ENCODE data around the gene SPRED2. TPM values are rescaled to one million over a fixed set of nuclear protein-coding genes. Genes with fewer than 3 reads are reported as not detected.
A peak's percentile ranks its signal among the peaks of the same experiment; 100 is the strongest.

SPRED2 gene
- total RNA-seq, 4 donors from 2014 or later: 8.1 to 15.1 (median 9.1) TPM

DNA sequence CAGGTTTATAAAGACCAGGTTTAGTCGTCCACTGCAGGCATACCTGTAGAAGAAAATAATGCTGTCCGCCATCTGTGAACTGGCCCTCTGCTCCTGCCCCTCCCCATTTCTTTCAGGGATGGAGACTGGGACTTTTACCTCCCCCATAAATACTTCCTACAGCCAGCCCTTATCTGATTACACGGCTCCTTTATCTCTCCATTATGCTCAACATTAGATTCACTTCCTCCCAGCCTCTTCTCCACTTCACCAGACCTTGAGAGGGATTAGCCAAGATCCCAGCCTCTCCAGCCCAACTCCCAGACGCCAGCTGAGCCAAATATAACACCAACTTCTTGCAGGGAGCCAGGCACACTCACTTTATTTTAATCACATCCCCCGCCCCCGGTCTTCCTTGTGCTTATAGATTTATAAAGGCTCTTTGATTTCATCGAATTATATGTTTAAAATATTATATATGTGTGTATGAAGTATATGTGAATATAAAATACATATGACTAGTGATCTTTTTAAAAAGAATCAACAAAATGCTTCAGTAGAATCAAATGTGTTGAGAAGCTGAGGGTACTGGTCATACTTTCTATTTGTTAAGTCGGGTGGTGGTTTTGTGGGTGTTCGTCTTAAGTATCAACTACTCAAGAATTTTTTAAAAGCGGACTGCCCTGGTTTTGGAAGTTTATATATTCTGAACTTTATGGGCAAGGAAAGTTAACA lies 81.0 kb downstream of the SPRED2 start:
- Histone ChIP-seq H3K9me3 (no peaks in the 10 kb centered on the region), H3K4me1 (peaks cover 7 to 36% (median 11%) of the 10 kb centered on the region in 3 donors), H3K4me3 (no peak overlapping the region), H3K36me3 (no peaks in the 10 kb centered on the region), H3K27ac (no peak overlapping the region), H3K27me3 (no peaks in the 10 kb centered on the region)
- DNase-seq: no peak
- WGBS, 2 donors: 82 to 85% methylated on average over 10 of the region's 10 CpGs
- intact Hi-C loops (cut with DNase I): no loop called here
- no peak for TF ChIP-seq POLR2A (IDR thresholded peaks at IDR 0.05)
- TF ChIP-seq, protein P1, sequence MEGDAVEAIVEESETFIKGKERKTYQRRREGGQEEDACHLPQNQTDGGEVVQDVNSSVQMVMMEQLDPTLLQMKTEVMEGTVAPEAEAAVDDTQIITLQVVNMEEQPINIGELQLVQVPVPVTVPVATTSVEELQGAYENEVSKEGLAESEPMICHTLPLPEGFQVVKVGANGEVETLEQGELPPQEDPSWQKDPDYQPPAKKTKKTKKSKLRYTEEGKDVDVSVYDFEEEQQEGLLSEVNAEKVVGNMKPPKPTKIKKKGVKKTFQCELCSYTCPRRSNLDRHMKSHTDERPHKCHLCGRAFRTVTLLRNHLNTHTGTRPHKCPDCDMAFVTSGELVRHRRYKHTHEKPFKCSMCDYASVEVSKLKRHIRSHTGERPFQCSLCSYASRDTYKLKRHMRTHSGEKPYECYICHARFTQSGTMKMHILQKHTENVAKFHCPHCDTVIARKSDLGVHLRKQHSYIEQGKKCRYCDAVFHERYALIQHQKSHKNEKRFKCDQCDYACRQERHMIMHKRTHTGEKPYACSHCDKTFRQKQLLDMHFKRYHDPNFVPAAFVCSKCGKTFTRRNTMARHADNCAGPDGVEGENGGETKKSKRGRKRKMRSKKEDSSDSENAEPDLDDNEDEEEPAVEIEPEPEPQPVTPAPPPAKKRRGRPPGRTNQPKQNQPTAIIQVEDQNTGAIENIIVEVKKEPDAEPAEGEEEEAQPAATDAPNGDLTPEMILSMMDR (IDR thresholded peaks at IDR 0.05): no peak

DNA sequence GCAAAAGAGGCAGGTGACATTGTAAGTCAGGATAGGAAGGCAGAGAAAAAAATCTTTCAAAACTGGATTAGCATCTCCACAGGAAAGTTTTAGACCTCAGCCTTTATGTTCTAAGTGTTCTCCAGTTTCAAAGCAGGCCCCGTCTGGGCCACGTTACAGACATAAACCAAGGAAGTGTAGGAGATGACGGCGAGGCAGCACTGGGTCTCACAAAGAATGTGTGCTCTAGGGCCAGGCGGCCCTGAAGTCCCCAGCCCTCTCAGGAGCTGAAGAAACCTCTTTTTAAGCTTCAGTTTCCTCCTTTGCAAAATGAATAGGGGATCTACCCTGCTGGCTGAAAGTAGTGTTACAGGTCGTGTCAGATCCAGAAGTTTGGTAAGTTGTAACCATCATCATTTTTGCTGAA lies 81.7 kb downstream of the SPRED2 start:
- no peak overlapping the region for H3K4me3 ChIP-seq
- intact Hi-C loops (cut with DNase I): no loop called here
- 62 to 64% methylated on average over 6 of the region's 6 CpGs for WGBS, 2 donors
- peaks cover 7 to 43% (median 11%) of the 10 kb centered on the region in 3 donors for H3K4me1 ChIP-seq
- DNase-seq: no peak
- H3K27ac ChIP-seq: no peak overlapping the region
- H3K9me3 ChIP-seq: no peaks in the 10 kb centered on the region
- H3K27me3 ChIP-seq: no peaks in the 10 kb centered on the region
- TF ChIP-seq POLR2A (IDR thresholded peaks at IDR 0.05): no peak
- TF ChIP-seq, protein P1 (IDR thresholded peaks at IDR 0.05): peak in 4 of 6 experiments; percentile 19 to 46 (median 26)
- H3K36me3 ChIP-seq: no peaks in the 10 kb centered on the region

DNA sequence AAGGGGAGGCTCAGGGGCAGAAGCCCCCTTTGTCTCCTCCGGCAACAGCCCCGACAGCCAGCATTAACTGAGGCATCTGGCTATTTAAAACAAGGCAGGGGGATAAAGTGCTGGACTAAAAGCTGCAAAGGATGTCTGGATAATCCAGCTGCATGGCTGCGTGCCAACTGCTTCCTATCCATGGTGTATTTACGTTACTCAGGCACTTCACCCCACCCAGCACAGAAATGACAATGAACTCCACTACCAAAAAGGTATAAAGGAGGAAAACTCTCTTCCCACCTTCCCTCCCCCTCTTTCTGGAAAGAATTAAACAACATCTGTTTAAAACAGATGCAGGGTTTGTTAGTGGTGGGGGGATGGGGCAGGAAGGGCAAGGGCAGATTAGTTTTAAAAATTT lies 82.5 kb downstream of the SPRED2 start:
- Histone ChIP-seq H3K4me3 (no peak overlapping the region), H3K36me3 (no peaks in the 10 kb centered on the region), H3K4me1 (peaks cover 7 to 46% (median 11%) of the 10 kb centered on the region in 3 donors), H3K27ac (peak overlapping the region in 1 of 4 donors; percentile 34), H3K9me3 (no peaks in the 10 kb centered on the region), H3K27me3 (no peaks in the 10 kb centered on the region)
- DNase-seq: no peak
- WGBS, 2 donors: 23% methylated on average over 4 of the region's 4 CpGs
- TF ChIP-seq POLR2A (IDR thresholded peaks at IDR 0.05): no peak
- TF ChIP-seq, protein P1 (IDR thresholded peaks at IDR 0.05): no peak
- intact Hi-C loops (cut with DNase I): no loop called here

DNA sequence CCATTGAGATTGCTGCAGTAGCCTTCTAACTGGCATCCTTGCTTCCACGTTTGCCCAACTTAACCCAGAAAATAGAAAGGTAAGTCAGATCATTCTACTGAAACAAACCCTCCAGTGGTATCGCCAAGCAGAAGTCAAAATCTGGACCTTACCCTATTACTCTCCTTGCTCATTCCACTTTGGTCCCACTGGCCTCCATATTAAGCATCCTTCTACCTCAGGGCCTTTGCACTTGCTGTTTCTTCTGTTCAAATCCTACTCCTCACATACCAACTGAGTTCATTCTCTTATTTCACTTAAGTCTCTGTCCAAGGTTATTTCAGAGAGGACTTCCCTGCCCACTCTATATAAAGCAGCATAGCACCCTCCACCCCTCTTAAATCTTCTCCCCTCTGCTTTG lies 84.5 kb downstream of the SPRED2 start:
- Histone ChIP-seq H3K27me3 (no peaks in the 10 kb centered on the region), H3K27ac (no peak overlapping the region), H3K4me3 (no peak overlapping the region), H3K4me1 (peaks cover 7 to 38% (median 11%) of the 10 kb centered on the region in 3 donors), H3K36me3 (no peaks in the 10 kb centered on the region), H3K9me3 (no peaks in the 10 kb centered on the region)
- intact Hi-C loops (cut with DNase I): no loop called here
- TF ChIP-seq POLR2A (IDR thresholded peaks at IDR 0.05): no peak
- TF ChIP-seq, protein P1 (IDR thresholded peaks at IDR 0.05): no peak
- DNase-seq: no peak
- WGBS, 2 donors: 88 to 100% methylated on average over 2 of the region's 2 CpGs

DNA sequence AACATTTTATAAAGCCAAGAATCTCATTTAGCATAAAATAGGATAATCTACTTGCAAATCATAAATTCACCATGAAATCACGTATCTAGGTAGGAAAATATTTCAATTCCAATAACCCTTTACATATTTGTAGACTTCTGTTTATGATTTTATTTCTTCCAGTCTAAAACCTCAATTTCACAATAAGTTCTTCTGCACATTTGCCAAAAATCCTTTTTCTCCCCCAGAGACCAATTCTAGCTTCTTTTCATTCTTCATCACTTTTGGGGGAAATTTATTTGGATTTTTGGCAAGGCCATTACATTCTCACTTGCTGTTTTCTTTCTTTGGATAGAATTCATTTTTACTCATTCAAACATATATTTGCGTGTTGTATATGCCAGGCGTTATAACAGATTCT lies 86.8 kb downstream of the SPRED2 start:
- 87 to 88% methylated on average over 3 of the region's 3 CpGs for WGBS, 2 donors
- H3K36me3 ChIP-seq: no peaks in the 10 kb centered on the region
- no peaks in the 10 kb centered on the region for H3K9me3 ChIP-seq
- intact Hi-C loops (cut with DNase I): no loop called here
- TF ChIP-seq, protein P1 (IDR thresholded peaks at IDR 0.05): no peak
- TF ChIP-seq POLR2A (IDR thresholded peaks at IDR 0.05): no peak
- H3K27ac ChIP-seq: no peak overlapping the region
- H3K4me3 ChIP-seq: no peak overlapping the region
- no peaks in the 10 kb centered on the region for H3K27me3 ChIP-seq
- H3K4me1 ChIP-seq: peaks cover 7 to 31% (median 11%) of the 10 kb centered on the region in 3 donors
- DNase-seq: no peak

Measured in esophagus squamous epithelium (tissue), 5 donors.